OCI-LY1 (cell line): Measurements from ENCODE around the gene GJC2.

Source experiments
- EZH2 ChIP-seq: fragments of 200-600 bp; sonication (generic), shearing (Covaris generic); IDR thresholded peaks from 2 replicates; pipeline ENCODE4 v1.8.0; 2017; ENCODE audit warnings: borderline replicate concordance, mixed run types, mild to moderate bottlenecking, antibody characterized with exemption, low read length, moderate library complexity, mixed read lengths
- TF ChIP-seq, protein P1 (sequence below): fragments of 200-600 bp; sonication (generic), shearing (Covaris generic); IDR thresholded peaks from 2 replicates; pipeline ENCODE4 v1.5.1; 2017; ENCODE audit warnings: mild to moderate bottlenecking, antibody characterized with exemption, low read length, moderate library complexity, mixed read lengths

DNA sequence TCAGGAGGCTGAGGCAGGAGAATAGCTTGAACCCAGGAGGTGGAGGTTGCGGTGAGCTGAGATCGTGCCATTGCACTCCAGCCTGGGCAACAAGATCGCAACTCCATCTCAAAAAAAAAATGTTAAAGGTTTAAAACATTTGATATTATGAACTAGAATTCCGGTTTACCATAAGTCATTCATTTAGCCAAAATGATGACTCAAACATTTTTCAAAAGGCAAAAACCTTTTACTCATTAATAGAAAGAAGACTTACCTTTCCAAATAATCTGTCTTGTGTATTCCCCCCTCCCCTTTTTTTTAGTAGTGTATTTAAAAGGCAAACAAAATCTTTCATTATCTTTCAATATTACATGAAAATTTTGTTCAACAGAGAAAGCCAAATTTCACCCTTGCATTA lies 32.4 kb upstream of the GJC2 start:
- TF ChIP-seq, protein P1, sequence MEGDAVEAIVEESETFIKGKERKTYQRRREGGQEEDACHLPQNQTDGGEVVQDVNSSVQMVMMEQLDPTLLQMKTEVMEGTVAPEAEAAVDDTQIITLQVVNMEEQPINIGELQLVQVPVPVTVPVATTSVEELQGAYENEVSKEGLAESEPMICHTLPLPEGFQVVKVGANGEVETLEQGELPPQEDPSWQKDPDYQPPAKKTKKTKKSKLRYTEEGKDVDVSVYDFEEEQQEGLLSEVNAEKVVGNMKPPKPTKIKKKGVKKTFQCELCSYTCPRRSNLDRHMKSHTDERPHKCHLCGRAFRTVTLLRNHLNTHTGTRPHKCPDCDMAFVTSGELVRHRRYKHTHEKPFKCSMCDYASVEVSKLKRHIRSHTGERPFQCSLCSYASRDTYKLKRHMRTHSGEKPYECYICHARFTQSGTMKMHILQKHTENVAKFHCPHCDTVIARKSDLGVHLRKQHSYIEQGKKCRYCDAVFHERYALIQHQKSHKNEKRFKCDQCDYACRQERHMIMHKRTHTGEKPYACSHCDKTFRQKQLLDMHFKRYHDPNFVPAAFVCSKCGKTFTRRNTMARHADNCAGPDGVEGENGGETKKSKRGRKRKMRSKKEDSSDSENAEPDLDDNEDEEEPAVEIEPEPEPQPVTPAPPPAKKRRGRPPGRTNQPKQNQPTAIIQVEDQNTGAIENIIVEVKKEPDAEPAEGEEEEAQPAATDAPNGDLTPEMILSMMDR = no peak
- TF ChIP-seq EZH2 = no peak
